Thyroid gland (tissue), 4 donors: ENCODE results near the gene CLSTN1. TPM values are rescaled to one million over a fixed set of nuclear protein-coding genes. Genes with fewer than 3 reads are reported as not detected.

Experiments used
- DNase-seq, 2 donors: peaks; one replicate each; pipeline ENCODE4 v3.0.0-alpha.2; 2019
- H3K27ac ChIP-seq, 3 donors: fragments of 200-600 bp; sonication (generic); 1 replicate in 2 of 3; 2 replicates in 1 of 3; pipeline ENCODE4 v1.5.1; 2016 to 2019; ENCODE audit warnings: mild to moderate bottlenecking in 1 of 3, moderate library complexity in 1 of 3
- H3K27me3 ChIP-seq: fragments of 200-600 bp; sonication (generic); one replicate; pipeline ENCODE4 v1.5.1; 2019
- H3K36me3 ChIP-seq, 2 donors: fragments of 200-600 bp; sonication (generic); one replicate each; pipeline ENCODE4 v1.5.1; 2016 to 2019
- H3K4me1 ChIP-seq, 2 donors: fragments of 200-600 bp; sonication (generic); one replicate each; pipeline ENCODE4 v1.5.1; 2017 to 2019
- H3K4me3 ChIP-seq, 3 donors: fragments of 200-600 bp; sonication (generic); replicated peaks in 1 of 3; 1 replicate in 2 of 3; 2 replicates in 1 of 3; pipeline ENCODE4 v1.5.1; 2016; ENCODE audit warnings: mild to moderate bottlenecking in 1 of 3
- H3K9me3 ChIP-seq: fragments of 200-600 bp; sonication (generic); one replicate; pipeline ENCODE4 v1.5.1; 2017
- CTCF ChIP-seq, 6 experiments: fragments of 200-600 bp in 3 of 6; fragments of 450-650 bp in 3 of 6; sonication (generic) in 3 of 6; IDR thresholded peaks; one replicate each; pipeline ENCODE4 v1.5.1; 2016 to 2019; ENCODE audit warnings: antibody characterized with exemption in 6 of 6, mild to moderate bottlenecking in 2 of 6, inconsistent platforms in 1 of 6, moderate library complexity in 1 of 6
- POLR2A ChIP-seq, 2 donors: fragments of 450-650 bp; IDR thresholded peaks; one replicate each; pipeline ENCODE4 v1.6.1; 2017; ENCODE audit warnings: antibody characterized with exemption in 2 of 2, mild to moderate bottlenecking in 2 of 2, moderate library complexity in 1 of 2
- WGBS, 2 donors: methylation state at CpG; one replicate each; pipeline ENCODE4 v1.1.5; 2017; 5-methylcytosine and 5-hydroxymethylcytosine counted together
- intact Hi-C: fragments of 100-400 bp; cut with DNase I; formaldehyde crosslinking; loops from one replicate; pipeline ENCODE4 v1.15.1; 2023
- total RNA-seq, 4 donors: library from RNA; depleted of rRNA; stranded (reverse); fragments of >200 nt; gene quantifications; one replicate each; pipeline ENCODE4 v1.2.3, GENCODE V29; 2016

CLSTN1 gene
- total RNA-seq, 4 donors from 2014 or later = 59.5 to 85.0 (median 81.5) TPM

GRCh38 chr1:9844106-9844505 is 20.3 kb upstream of the CLSTN1 start:
- no peak for DNase-seq
- WGBS, 2 donors = 66 to 73% methylated on average over 6 to 12 of the region's 12 CpGs
- Histone ChIP-seq H3K27ac (peak overlapping the region in 1 of 3 donors; percentile 5), H3K4me1 (peaks cover 0 to 16% of the 10 kb centered on the region in 2 donors), H3K27me3 (no peaks in the 10 kb centered on the region), H3K9me3 (no peaks in the 10 kb centered on the region), H3K36me3 (no peaks in the 10 kb centered on the region), H3K4me3 (no peak overlapping the region)
- intact Hi-C loops = no loop called here
- TF ChIP-seq POLR2A (IDR thresholded peaks at IDR 0.05) (no peak), CTCF (IDR thresholded peaks at IDR 0.05) (no peak)

DNA sequence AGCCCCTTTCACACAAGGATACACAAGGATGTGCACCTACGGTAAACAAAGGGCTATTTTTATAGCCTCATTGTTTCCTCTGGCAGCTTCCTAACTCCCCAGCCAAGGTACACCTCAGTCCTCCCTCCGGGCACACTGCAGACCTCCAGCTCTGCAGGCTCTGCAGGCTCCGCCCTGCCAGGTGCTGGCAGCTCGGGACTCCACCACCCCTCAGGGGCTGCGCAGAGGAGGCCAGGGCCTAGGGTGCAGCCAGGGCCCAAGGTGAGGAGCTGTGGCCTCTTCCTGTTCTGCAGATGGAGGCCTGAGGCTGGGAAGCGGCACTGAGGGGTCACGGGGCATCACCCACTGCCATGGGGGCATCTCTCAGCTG is 19.8 kb upstream of the CLSTN1 start:
- intact Hi-C loops = no loop called here
- Histone ChIP-seq H3K4me1 (peaks cover 0 to 16% of the 10 kb centered on the region in 2 donors), H3K36me3 (no peaks in the 10 kb centered on the region), H3K27ac (no peak overlapping the region), H3K4me3 (no peak overlapping the region), H3K27me3 (no peaks in the 10 kb centered on the region), H3K9me3 (no peaks in the 10 kb centered on the region)
- TF ChIP-seq CTCF (IDR thresholded peaks at IDR 0.05) (no peak), POLR2A (IDR thresholded peaks at IDR 0.05) (no peak)
- DNase-seq = no peak
- 54 to 72% methylated on average over 3 to 7 of the region's 7 CpGs for WGBS, 2 donors

DNA sequence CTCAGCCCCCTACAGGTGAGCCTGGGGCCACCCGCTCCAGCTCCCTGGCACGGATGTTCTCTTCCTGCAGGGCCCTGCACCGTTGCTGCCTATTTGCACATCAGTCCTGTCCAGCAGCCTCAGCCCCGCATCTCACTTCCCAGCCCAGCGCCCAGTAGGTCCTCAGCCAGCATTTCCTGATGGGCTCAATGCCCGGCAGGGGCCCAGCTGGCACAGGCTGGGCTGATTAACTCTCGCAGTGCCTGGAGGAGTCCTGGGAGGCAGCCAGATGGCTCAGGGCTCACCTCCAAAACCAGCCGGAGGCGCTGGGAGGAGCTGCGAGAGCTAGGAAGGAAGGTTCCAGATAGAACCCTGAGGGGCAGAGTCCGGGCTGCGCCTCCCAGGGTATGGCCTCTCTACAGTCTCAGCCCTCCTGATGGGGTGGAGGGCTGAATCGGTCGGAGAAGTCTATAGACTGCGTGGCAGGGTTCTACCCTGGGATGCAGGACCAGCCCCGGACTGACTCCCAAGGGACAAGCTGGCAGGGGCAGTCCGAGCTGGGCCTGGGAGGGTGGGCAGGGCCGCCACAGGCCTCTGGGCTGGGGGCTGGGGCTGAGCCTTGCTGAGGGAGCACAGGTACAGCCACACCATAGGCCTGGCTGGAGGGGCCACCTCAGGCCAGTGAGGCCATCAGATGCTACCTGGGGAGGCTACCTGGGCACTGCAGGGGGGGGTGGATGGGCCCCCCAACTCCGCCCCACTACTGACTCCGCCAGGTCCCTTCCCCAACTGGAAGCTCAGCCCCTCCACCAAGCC is 19.2 kb upstream of the CLSTN1 start:
- H3K4me3 ChIP-seq = no peak overlapping the region
- H3K9me3 ChIP-seq = no peaks in the 10 kb centered on the region
- no peaks in the 10 kb centered on the region for H3K36me3 ChIP-seq
- intact Hi-C loops = no loop called here
- peaks cover 0 to 16% of the 10 kb centered on the region in 2 donors for H3K4me1 ChIP-seq
- H3K27me3 ChIP-seq = no peaks in the 10 kb centered on the region
- no peak overlapping the region for H3K27ac ChIP-seq
- DNase-seq = no peak
- 60 to 71% methylated on average over 12 of the region's 20 CpGs for WGBS, 2 donors
- TF ChIP-seq CTCF (IDR thresholded peaks at IDR 0.05) = no peak
- no peak for TF ChIP-seq POLR2A (IDR thresholded peaks at IDR 0.05)

- TF ChIP-seq CTCF (IDR thresholded peaks at IDR 0.05) (no peak), POLR2A (IDR thresholded peaks at IDR 0.05) (no peak)
- DNase-seq = no peak
- H3K27me3 ChIP-seq = no peaks in the 10 kb centered on the region
- H3K36me3 ChIP-seq = no peaks in the 10 kb centered on the region
- peaks cover 0 to 16% of the 10 kb centered on the region in 2 donors for H3K4me1 ChIP-seq
- H3K4me3 ChIP-seq = no peak overlapping the region
- intact Hi-C loops = no loop called here
- no peak overlapping the region for H3K27ac ChIP-seq
- H3K9me3 ChIP-seq = no peaks in the 10 kb centered on the region
- 57 to 63% methylated on average over 5 to 8 of the region's 9 CpGs for WGBS, 2 donors
Measured at GRCh38 chr1:9842073-9842711, 18.4 kb upstream of the CLSTN1 start.

DNA sequence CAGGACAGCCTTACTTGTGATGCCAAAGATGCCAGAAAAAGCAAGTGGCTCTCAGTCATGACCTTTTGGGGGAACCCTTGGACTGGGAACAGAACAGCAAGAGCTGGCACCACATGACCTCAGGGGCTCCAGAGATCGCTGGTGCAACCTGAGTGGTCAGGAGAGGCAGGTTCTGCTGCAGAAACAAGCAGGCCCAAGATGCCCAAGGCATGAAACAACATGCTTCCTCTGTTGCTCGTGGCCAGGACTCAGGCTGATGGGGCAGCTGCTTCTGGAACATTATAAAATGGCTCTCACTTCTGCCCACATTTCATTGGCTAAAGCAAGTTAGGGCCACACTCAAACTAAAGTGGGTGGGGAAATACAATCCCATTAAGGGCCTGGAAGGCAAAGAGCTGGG is 17.7 kb upstream of the CLSTN1 start:
- WGBS, 2 donors = 83 to 87% methylated on average over 2 of the region's 2 CpGs
- Histone ChIP-seq H3K9me3 (no peaks in the 10 kb centered on the region), H3K36me3 (no peaks in the 10 kb centered on the region), H3K27me3 (no peaks in the 10 kb centered on the region), H3K4me1 (peaks cover 0 to 16% of the 10 kb centered on the region in 2 donors), H3K27ac (no peak overlapping the region), H3K4me3 (no peak overlapping the region)
- TF ChIP-seq CTCF (IDR thresholded peaks at IDR 0.05) = no peak
- intact Hi-C loops = no loop called here
- no peak for DNase-seq
